IPS-NIHi7 (cell line): Measurements from ENCODE around the gene KCTD11.
A peak's percentile ranks its signal among the peaks of the same experiment; 100 is the strongest.

ENCODE experiments used
- DNase-seq: peaks from one replicate; pipeline ENCODE4 v3.0.0; 2012; ENCODE audit warnings: mixed read lengths; ENCODE audit errors: extremely low spot score

Gene KCTD11

DNA sequence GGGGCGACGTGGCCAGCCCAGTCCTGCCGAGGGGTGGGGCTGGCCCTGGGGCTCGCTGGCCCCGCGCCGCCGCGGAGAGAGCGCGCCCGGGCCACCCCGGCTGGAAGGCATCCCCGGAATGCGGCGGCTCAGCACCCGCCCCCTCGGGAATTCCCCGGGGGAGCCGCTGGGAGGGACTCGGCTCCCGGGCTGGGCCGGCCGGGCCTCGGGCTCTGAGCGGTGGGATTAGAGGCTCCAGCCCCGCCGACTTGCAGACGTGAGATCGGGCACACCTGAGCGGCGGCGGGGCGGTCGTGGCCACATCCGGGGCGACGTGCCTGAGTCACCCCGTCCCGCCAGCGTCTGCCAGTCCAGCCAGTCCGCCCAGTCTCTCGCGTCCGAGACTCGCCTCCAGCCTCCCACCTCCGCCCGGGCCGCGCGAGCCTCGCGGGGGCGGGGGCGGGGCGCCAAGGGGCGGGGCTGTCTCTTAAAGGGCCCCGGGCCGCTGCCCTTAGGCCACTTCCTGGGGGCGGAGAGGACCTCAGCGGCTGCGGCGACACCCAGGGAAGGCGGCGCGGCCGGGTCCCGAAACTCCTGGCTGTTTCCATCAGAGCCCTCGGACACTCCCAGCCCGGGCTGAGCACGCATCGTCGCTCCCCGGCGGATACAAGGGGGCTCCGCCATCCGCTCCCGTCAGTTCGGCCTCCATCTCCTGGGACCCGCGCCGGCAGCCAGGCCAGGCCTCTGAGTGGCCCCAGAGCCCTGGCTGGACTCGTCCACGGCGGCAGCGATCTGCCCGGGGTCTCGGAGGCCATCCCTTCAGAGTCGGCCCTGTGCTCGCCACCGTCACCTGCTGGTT, at the start of gene KCTD11:
Gene KCTD11, plus strand, starts transcription at position 498 of the 838 bp plus-strand sequence.
- peak; percentile 90 for DNase-seq

DNA sequence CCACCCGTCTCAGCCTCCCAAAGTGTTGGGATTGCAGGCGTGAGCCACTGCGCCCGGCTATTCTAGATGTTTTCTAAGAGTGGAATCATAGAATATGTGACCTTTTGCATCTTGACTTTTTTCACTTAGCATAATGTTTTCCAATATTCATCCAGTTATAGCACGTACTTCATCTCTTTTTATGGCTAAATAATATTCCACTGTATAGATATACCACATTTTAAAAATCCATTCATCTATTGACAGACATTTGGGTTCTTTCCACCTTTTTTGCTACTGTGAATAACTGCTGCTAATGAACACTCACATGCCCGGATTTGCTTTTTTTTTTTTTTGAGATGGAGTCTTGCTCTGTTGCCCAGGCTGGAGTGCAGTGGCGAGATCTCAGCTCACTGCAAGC, 47.8 kb upstream of the KCTD11 start:
- no peak for DNase-seq

DNA sequence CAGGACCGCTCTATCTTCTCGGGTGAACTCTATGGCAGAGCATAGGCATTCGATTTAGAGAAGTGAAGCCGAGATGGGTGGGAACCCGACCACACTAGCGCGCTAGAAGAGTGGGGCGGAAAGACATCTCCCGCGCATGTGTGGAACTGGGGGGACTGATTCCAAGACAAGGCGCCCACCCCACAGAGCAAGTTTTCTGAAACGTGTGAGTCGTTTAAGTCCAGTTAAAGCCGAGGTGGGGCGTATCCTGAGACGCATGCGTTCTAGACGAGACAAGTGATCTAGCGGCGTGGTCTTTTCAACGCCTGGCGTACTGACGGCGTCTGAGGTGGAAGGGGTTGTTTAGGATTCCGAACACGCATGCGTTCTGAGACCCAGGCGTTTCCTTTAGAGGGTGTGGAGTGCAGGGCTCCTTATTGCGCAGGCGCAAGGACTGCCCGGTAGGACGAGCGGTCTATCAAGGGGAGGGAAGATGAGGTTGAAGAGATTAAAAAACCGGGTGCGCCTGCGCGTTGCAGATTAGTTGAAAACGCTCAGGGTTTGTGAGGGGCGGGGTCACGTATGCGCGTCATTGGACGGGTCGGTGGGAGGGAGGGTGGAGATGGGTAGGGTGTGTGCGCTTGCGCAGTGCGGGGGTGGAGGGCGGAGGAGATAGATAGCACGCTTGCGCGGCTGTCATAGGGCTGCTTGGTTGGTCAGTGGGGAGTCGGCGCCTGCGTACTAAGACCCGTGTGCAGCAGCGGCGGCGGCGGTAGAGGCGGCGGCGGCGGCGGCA, 44.9 kb upstream of the KCTD11 start, which contains the start of gene EIF5A:
Gene EIF5A, plus strand, starts transcription at position 718 of the 775 bp plus-strand sequence. CDS start 2,008 bp downstream, outside the sequence.
- peak; percentile 96 for DNase-seq

DNA sequence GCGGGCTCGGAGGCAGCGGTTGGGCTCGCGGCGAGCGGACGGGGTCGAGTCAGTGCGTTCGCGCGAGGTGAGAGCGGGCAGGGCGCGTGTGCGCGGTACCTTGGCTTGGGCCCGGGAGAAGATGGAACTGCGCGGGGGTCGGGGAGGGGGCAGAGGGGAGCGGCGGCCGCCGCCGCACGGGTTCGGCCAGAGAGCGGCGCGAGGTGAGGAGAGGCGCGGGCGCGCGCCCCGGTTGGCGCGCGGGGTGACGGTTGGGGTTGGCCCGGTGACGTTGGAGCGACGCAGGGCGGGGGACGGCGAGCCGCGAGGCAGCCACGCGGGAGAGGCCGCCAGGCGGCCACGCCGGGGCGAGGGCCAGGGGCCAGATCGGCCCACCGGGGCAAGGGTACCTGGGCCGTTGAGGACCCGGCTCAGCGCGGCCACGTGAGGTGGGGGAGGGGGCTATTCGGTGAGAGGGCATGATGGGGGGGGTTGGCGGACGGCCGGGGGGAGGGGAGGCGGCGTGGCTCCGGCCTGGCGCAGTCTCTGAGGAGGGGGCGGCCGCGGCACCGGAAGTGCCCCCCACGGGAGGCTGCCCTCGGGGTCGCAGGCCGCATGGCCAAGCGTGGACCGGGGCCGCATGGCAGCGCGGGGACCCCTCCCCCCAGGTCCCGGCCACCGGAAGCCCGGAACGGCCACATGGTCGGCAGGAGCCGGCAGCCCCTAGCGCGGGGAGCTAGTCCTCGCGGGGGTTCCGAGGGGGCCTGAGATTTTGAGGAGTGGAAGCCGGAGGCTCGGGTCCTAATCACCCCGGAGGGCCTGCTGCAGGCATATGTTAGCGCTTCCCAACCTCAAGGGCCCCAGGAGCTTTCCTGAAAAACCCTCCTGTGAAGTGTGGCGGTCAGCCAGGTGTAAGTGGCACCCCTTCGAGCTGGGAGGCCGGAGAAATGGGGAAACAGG, 44.0 kb upstream of the KCTD11 start:
- peak; percentile 45 for DNase-seq

DNA sequence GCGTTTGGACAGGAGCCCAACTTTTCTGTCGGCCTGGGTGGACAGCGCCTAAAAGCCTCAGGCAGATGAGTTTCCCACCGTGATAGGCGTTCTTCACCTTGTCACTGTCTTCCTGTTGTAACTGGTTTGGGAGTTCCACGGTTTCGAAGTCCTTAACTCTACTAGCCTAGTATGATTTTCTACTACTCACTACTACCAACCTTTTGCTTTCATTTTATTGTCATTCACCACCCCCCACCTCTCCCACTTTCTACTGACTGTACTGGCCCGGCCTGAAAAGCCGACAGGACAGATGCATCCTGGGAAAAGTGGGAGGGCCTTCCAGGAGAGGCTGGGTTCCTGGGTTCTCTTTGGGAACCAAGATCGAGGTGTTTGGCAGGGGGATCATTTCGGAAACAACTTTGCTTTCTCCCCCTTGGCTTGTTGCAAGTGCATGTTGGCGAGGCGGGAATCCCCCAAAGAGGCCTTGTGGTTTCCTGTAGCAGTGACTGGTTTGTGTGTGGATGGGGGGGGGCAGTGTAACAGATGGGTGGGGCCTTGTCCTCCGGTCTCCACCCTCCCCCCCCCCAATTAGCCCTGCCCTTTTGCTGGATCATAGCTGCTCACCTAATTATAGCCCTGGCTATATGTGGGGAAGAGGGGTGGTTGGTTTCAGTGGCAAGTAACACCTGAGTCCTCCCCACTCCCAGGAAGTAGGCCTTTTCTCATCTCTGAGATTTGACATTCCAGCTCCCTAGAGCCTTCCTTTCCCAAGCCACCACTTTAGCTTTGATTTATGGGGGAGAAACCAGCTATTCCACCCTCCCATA, 43.1 kb upstream of the KCTD11 start:
- DNase-seq: peak; percentile 65

DNA sequence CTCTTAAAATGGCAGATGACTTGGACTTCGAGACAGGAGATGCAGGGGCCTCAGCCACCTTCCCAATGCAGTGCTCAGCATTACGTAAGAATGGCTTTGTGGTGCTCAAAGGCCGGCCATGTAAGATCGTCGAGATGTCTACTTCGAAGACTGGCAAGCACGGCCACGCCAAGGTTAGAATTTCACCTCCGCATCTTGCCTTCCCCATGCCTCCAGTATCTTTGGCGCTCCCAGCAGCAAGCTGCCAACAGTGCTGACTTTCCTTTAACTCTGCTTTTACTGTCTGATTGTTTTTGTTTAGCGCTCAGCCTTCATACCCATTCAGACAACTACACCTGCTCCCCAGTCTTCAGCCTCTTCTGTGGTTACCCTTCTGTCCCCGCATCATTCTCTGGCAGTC, 42.3 kb upstream of the KCTD11 start:
- no peak for DNase-seq

DNA sequence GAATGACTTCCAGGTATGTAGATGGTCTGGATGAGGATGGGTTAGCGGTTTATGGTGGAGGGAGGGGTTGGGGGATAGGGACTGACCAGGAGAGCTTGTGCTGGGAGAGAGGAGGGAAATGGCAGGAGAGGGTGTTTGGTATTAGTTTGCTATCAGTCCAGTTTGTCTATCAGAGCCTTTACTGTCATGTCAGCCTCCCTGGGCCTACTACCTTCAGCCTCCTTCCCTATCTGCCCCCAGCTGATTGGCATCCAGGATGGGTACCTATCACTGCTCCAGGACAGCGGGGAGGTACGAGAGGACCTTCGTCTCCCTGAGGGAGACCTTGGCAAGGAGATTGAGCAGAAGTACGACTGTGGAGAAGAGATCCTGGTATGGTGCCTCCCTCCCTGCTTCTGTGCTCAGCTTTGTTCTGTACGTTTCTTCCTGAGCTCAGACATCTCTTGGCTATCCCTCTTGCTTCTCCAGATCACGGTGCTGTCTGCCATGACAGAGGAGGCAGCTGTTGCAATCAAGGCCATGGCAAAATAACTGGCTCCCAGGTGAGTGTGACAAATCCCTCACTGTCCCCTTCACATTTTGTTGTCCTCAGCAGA, 40.8 kb upstream of the KCTD11 start:
- DNase-seq: no peak

DNA sequence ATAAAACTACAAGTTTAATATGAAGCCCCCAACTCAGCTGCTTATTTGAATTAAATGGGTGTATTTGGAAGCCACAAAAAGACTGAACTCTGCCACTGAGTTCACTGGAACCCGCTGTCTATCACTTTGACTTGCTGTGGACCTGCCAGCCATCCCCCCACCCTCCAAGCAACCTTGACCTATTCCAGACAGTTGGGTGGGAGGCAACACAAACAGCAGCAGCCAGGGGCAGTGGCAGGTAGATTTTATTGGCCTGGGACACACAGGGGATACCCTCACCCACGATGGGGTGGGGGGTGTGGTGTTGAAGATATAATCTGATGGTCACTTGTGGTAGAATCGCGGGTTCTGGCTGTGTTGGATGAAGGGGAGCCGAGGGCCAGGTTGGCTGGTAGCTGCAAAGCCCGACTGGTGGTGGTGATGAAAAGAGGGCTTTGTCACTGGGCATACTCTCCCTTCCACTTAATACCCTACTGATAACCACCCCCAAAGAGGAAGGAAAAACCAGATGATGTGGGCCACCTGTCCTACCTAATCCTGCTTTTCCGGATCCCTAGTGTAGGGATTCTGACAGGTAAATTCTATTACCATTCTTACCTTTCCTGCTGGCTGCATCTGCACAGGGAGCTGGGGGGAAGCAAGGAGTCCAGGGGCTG, 39.4 kb upstream of the KCTD11 start:
- no peak for DNase-seq

DNA sequence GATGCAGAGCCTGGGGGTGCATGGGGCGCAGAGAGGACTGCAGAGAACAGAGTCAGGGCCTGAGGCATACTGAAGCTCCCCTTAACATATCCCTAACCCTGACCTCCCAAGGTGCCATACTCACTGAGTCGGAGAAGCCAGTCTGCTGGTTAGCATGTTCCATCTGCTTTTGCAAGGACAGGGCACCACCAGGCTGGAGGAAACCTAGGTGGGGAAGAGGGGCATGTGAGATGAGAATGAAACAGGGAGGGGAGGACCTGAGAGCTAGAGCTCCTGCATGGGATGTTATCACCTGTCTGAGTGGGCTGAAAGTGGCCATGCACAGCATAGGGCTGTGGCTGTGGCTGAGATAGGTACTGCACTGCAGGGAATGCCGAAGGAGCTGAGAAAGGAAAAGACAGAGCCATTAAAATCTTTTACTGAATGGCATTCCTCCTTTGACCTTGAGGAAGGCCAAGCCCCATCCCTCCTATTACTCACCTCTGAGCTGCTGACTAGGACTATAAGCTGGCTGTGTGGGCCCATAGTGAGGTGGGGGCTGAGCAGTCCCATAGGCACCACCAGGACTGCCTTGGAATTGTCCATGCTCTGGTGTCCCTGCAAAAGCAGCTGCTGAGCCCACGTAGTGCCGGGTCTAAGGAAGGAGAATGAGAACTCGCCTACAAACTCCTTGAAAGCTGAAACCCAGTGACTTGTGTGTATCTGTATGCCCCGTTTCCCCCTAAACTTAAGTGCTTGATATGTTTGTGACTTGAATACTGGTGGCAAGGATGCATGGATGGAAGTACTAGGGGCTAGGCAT, 38.7 kb upstream of the KCTD11 start:
- no peak for DNase-seq

DNA sequence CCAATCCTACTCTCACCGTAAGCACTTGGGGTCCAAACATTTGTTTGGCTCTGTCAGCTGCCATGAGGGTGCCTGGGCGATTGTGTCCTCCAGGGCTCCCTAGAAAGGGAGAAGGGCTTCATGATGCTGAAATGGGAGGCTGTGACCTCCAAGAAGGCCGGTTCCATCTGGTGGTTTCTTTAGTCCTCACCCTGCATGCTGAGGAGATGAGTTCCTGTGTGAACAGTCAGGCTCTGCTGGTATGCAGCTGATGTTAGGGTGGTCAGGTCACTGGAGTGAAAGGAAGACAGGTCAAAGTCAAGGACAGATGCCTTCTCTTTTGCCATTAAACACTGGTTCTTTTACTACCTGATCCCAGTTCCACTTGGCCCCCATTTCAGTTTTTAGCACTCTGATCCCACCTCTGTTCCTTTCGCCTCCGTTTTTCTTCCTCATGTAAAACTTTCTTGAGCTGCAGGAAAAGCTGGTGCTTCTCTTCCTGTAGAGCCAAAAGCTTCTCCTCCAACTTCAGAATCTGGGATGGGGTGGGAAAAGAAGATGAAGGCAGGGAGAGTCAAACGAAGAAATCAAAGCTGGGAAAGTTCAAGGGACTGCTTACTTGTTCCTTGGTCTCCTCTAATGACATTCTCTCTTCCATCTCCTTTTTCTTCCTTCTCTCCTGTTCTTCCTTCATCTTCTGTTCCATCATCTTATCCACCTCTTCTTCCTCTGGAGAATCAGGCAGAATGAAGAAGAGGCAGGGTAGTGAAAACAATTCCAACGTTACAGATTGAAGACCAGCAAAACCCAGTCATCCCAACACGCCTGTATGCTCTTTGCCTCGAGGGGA, 37.9 kb upstream of the KCTD11 start:
- DNase-seq: no peak

DNA sequence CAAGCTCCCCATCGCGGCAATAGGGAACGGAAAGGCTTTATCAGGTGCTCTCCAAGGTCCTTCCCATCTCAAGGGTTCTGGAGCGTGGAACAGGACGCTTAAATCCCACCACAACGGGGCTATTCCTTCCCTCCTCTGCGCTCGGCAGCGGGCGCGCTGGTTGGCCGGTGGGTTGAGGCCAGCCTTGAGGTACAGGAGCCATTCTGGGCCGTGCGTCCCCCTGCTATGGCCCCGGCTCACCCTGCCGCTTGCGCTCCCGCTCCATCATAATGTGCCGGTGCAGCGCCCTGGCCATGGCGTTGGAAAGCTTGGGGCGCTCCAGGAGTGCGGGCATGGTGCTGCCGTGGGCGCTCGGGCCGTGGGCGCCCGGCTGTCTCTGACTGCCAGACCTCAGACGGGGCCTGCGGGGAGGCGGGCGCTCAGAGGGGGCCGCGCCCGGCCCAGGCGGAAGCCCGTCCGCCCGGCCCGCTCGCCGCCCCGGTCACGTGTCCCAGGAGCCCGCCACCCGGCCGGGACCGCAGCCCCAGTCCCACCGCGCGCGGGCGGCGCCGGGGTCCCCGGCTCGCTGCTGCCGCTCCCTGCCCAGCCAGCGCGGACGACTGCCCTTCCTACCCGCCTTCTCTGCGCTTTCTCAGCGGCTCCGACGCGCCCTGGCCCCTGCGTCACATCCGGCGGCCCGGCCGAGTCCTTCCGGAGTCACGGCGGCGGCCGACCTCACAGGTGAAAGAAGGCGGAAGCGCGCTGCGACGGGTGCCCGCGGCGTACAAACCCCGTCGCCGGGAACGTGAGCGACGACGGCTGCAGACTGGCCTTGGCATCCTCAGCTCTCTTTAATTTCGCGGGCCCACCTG, 37.0 kb upstream of the KCTD11 start, which contains the start of gene GPS2:
Gene GPS2, minus strand, starts transcription at position 642 of the 851 bp plus-strand sequence. Its CDS starts 308 bp downstream, at position 334.
- peak; percentile 92 for DNase-seq

DNA sequence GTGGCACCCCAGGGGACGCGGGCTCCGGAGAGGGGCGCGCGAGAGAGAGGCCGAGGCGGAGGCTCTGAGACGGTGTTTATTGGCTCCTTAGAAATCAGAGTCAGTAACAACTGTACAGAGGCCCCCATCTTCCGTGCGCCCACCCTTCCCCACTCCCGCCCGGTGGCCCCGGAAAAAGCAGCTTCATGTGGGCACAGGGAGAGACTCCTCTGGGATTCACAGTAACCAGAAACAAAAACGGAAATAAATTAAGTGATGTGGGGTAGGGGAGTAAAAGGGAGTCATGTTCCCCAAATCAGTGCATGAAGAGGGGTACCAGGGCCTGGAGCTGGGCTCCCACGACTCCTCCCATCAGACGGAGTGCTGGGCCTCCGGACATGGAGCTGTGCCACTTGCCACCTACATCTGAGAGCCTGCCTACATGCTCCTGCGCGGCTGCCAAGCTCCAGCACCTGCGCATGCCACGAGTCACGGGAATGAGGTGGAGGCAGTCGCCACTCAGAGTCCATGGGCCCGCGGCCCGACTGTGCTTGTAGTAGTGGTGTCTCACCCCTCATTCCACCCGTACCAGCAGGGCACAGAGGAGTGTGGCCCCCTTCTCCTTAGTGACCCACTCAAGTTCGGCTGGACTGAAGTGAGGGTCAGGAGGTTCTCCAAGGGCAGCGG, 36.3 kb upstream of the KCTD11 start:
- no peak for DNase-seq

DNA sequence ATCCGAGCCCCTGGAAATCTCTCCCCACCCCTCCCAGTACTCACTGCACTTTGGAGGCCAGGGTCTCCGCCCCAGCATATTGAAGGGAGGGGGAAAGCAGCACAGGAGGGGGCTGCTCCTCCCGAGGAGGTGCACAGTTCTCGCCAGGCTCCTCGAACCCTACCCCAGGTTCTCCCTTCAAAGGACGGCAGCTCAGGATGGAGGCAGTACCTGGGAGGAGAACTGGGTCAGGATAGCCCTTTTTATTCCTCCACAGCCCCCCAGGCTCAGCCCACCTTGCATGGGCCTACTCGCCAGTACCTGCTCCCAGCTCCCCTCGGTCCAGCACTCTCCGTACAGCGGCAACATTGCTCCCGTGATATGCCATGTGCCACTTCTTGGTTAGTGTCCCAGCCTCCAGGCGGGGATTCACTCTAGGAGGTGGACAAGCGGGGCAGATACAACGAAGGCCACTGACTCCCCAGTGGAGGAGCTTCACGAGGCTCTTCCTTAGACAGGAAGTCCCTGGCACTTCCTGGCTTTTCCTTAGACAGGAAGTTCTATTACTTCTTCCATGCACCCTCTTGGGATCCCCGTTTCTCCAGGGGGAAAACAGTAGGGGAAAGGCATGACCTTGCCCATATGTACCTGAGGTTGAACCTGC, 34.7 kb upstream of the KCTD11 start:
- DNase-seq: no peak

DNA sequence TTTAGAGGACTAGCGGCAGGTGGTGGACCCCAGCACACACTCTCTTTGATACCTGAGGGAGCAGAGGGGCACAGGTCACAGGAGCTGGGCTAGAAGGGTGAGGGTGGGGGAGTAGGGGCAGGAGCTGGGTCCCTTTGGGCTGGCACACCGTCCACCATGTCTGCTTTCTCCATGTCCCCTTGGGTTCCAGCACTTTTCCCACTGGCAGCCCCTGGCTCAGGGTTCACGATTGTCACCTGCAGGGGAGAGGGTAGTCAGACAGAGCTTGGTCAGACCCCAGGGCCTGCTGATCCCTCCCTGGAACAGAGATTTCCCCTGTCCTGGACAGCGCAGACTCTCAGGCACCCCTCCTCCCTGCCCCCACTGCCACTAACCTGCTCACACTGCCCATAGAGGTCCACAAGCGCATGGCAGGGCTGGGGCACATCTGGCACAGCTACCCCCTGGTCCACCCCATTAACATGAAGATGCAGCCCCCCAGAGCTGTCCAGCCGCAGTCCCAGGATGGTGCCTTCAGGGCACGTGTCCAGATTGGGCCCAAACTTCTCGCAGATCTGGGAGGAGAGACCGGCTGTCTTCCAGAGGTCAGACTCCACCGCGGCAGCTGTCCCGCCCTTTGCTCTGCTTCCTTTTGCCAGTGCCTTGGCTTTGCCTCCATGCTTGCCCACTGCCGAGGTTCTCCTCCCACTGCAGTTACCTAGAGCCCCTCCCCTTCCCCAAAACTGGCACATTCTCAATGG, 33.7 kb upstream of the KCTD11 start:
- DNase-seq: no peak

DNA sequence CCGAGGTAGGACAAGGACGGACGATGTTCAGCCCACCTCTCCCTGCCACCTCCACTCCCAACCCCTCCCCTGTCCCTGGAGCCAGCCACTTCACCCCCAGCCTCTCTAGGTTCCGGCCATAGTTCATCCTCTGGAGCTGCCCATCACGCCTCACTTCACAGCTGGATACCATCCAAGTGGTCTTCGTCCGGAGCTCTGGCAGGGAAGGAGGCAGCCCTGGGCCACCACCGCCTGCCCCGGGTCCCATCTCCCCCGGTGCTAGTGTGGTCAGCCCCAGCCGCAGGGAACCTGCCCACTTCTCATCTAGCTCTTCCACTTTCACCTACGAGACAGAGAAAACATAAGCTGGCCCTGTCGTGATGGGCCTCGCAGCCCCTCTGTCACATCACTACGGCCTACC, 30.5 kb upstream of the KCTD11 start:
- no peak for DNase-seq
